Right ventricle myocardium inferior (tissue), 1 donor: ENCODE measurements around the gene SERTAD4. TPM values are rescaled to one million over a fixed set of nuclear protein-coding genes. Genes with fewer than 3 reads are reported as not detected.

Experiments
- ATAC-seq: fragments of 200-7000 bp; cut with Tn5 transposase; one replicate; pipeline ENCODE4 v1.9.1; 2020; ENCODE audit warnings: mild to moderate bottlenecking, moderate library complexity
- DNase-seq: peaks from one replicate; pipeline ENCODE4 v3.0.0; 2021; ENCODE audit errors: missing footprints
- intact Hi-C: fragments of 100-400 bp; cut with DNase I; formaldehyde crosslinking; loops from one replicate; pipeline ENCODE4 v1.11.0; 2022
- total RNA-seq: library from RNA; stranded (reverse); fragmentation: NEBNext Ultra II Directional; extraction: Animal tissue kit (Norgen Biotek cat#: 25700); gene quantifications from one replicate; pipeline ENCODE4 v1.2.1, GENCODE V29; 2021
- donor health status: DM: no; HTN: yes; CAD: no; lungs with severe emphysema.

Gene SERTAD4
- total RNA-seq, 1 donor from 2014 or later, result 5.1 TPM

DNA sequence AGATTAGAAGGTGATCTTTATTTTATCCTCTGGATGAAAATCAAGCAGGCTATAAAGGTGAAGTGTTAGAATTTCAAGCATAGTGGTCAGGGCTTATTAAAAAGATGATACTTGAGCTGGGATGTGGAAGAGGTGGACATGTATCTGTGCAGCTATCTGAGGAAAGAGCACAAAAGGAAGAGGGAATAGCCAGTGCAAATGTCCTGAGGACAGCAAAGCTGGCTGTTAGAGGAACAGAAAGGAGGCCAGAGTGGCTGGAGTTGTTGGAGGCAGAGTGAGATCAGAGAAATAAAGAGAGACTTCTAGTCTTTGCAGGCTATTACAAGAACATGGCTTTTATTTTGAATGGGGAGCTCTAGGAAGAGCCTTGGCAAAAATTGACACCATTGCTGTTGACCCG is 4.4 kb upstream of the SERTAD4 start:
- intact Hi-C loops, result no loop called here
- no peak for ATAC-seq
- no peak for DNase-seq

DNA sequence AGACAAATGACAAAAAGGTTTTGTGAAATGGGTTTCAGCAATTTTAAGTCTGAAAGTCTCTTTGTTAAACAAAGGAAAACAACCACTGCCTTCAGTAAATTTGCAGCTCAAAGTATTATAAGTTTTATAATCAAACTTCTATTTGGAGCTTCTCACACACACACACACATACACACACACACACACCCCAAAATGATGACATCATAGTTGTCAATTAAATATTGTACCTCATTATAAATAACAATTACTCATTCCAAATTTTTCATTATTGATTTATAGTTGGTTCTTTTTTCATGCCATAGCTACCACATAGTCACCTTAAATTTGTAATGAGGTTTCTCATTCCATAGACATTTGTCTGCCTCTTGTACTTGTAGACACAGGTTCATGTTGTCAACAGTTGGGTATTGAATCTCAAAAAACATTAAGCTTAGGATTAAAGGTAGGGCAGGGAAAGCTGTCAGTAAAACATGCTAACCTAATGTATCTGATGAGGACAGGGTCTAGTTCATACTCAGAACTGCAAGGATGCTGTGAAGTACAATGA is 2.4 kb upstream of the SERTAD4 start:
- ATAC-seq (no peak), DNase-seq (no peak)
- intact Hi-C loops, result loop anchor here (10.0 kb wide), 1 partner anchor 405 kb away; the partner anchor contains the start of gene UTP25

DNA sequence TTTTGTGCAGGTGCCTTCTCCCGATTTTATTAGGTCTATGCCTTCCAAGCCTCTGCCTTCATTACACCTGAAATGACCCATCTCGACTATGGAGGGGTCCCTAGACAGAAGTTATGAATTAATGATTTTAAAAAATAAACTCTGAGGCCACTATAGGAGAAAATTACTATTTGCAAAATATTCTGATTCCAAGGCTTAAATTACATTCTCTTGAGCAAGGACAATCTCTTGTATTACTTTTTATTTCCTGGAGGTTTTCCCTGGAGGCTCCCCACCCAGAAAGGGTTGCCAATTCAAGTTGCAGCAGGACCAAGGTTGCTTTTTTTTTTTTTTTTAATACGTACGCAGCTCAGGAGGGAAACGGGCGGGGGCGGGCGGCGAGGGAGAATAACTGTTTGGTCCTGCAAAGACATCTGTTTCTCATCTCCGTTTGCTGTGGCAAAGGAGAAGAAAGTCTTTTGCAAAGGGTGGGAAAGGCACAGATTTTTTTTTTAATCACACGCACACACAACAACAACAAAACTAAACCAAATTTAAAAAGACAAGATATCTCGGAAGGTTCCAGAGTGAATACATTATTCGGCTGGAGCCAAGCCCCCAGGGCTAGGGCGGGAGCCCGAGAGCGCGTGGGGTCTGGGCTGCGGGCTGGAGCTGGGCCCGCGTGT is 618 bp upstream of the SERTAD4 start:
- ATAC-seq, result peak; percentile 24
- DNase-seq, result no peak
- intact Hi-C loops, result loop anchor here (10.0 kb wide), 1 partner anchor 407 kb away; the partner anchor contains the start of gene UTP25

DNA sequence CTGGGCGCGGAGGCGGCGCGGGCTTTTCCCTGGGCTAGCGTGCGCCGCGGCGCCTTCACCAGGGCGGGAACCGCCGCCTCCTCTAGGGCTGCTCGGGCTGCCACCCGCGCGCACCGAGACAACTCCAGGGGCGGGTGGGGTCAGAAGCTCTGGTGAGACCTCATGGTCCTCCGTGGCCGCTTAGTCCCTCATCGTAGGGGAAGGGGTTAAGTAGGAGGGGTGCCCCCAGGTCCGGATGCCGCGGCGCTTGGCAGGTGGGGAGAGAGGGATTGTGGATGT is 559 bp downstream of the SERTAD4 start:
- ATAC-seq (peak; percentile 23), DNase-seq (peak; percentile 72)

DNA sequence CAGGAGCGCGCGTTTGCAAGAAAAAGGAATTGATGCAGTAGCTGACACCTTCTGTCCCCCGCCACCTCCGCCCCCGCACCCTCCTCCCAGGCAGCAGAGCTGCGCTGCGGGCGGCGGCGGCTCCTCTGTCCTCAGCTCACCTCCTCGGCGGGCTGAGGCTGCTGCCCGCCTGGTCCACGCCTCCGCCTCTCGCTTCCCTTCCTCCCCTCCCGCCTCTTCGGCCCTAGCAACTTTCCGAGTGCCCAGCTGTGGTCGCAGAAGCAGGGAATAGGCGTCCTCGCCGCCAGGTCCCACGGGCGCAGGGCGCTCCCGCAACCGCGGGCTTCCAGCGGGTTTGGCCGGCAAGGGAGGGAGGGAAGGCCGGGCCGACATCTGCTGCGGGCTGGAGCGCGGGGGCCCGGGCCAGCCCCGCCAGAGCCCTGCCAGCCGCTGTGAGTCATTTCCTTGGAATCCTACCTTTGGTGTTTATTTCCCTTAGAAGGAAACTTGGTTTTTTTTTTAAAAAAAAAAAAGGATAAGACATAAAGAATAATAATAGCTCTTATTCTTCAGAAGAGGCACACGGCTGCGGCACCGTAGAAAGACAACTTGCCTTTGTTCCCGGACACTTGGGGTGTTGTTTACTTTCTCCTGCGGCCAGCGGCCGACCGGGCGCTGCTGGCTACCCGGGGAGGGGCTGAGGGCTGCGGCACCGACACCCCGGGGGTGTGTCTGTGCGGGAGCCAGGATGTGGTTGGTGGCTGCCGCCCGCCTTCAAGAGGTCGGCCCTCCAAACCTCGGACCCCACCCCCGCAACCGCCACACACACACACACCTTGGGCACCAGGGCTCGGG is 1.1 kb downstream of the SERTAD4 start:
- ATAC-seq (peak; percentile 19), DNase-seq (peak; percentile 73)
- intact Hi-C loops, result loop anchor here (10.0 kb wide), 1 partner anchor 409 kb away; the partner anchor contains the start of gene UTP25

More for the DNA sequence above, 559 bp downstream of the SERTAD4 start:
- intact Hi-C loops, result loop anchor here (10.0 kb wide), 1 partner anchor 408 kb away; the partner anchor contains the start of gene UTP25

DNA sequence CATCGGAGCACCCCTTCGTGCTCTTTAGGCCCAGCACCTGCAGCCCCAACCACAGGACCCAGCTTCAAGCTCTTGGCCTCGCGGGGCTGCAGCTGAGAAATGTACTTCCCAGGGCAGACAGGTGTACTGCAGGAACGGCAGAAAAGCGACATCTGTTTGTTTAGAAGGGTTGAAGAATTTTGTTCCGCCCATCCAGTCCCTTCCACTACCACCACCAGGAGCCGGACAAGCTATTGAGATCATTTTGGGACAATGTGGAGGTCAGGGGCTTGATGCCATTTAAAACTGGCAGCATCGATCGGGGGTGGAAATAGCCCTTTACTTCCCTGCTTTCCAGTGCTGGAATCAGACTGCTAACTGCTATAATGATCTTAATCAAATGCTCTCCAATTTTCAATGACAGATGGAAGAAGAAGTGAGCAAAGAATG is 1.7 kb downstream of the SERTAD4 start:
- ATAC-seq, result no peak
- intact Hi-C loops, result loop anchor here (10.0 kb wide), 1 partner anchor 410 kb away; the partner anchor contains the start of gene UTP25
- DNase-seq, result no peak

DNA sequence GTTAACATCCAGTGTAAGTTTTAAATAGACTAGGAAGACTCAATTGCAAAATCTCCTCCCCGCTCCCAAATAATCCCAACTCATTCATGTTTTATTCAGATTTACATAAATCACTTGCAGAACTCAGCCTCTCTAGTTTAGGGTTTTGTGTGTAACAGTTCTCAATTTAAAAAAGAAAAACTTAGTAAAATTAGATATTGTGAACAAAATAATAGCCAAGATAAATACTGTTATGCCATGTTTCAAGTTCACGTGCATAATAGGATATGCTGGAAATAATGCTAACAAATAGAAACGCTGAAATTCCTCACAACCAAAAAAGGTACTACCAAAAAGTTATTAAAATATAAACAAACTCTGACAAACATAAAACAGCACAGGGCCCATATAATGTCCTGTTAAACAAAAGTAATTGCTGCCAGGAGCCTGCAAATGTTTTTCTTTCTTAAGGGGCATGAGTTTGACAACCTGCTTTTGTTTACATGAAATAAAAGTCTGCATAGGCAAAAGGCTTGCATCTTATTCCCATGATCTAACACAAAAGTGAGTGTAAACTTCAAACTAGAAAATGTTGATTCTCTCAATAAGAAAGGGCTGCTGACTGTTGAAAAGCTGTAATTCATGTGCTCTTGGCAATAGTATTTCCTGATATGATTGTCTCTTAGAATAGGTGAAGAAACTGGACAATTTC is 2.9 kb downstream of the SERTAD4 start:
- DNase-seq, result no peak
- no peak for ATAC-seq
- intact Hi-C loops, result loop anchor here (5.0 to 10.0 kb wide), 2 partner anchors 57 to 411 kb away; partner anchors contain the start of gene UTP25

DNA sequence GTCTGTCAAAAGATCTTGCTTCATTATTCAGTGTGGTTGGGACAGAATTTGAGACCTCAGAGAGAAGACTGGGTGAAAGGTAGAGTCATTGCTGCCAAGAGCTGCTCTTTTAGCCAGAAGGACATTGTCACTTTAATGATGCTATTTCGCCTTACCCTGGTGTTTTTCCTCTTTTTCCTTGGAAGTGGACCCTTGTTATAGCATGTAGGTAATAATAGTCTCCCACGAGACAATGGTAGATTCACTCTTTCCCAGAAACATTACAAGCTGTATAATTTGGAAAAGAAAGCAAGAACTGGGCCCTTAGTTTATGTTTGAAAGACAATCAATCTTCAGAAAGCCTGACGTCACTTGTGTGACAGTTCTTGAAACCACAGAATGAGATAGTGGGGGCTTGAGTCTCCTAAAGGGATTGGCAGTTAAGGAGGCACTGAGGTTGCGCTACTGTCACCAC is 3.8 kb downstream of the SERTAD4 start:
- no peak for DNase-seq
- peak; percentile 2 for ATAC-seq
- intact Hi-C loops, result loop anchor here (5.0 to 10.0 kb wide), 2 partner anchors 56 to 412 kb away; partner anchors contain the start of gene UTP25

DNA sequence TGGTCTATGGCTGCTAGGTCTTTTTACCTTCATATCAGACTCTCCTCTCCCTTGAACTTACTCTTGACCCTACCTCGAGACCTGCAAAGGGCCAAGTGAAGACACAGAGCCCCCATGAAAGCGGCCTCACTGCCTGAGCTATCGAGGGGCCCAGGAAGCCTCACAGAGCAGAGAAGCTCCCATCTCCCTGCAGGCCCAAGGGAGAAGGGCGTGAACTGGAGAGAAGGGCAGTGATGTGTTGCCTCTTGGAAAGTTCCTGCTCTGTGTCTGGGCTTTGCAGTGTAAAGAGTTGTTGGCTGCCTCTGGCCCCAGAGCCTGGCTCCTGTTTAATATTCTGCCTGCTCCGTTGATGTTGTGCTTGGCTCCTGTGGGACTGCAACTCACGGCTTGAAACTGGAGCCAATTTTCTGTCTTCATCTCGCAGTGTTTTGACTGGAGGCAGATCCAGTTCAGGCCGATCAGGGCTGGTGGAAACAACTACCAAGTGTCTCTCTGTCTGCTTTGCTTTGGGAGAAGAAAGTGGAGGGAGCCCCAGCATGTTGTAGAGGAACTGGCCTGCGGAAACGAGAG is 4.3 kb downstream of the SERTAD4 start:
- intact Hi-C loops, result loop anchor here (5.0 to 10.0 kb wide), 2 partner anchors 55 to 412 kb away; partner anchors contain the start of gene UTP25
- peak; percentile 91 for ATAC-seq
- no peak for DNase-seq

DNA sequence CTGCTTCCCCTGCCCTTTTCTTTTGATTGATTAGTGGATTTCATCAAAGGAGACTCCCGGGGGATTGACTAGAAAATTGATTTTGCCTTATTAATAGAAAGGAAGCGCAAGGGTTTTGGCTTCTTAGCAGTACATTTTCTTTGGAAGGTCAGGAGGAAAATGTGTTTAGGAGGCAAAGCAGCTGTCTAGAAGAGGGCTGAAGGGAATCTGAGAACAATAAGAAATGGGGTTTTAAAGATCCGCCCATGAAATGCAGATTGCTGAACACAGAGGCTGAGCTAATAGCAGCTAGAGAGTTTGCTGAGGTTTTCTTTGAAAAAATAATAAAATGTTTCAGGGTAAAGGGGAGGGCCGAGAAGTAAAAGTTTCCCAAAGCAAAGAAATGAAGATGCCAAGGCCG is 4.9 kb downstream of the SERTAD4 start:
- ATAC-seq, result no peak
- no peak for DNase-seq
- intact Hi-C loops, result loop anchor here (5.0 to 10.0 kb wide), 2 partner anchors 55 to 413 kb away; partner anchors contain the start of gene UTP25

DNA sequence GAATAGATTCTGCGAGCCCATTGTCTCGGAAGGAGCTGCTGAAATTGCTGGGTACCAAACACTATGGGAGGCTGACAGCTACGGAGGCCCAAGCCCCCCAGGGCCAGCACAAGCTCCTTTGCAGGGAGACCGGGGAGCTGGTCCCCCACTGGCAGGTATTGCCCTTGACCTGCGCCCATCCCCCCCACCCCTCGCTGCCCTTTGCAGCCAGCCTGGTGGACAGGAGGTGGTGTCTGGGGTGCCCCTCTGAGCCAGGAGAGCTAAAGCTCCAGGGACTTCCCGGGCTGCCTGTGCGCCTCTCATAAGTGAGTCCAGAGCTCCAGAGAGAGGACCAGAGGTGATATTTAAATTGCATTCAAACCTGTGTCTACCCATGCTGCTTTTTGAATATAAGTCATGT is 5.4 kb downstream of the SERTAD4 start:
- no peak for ATAC-seq
- no peak for DNase-seq
- intact Hi-C loops, result loop anchor here (5.0 to 10.0 kb wide), 2 partner anchors 54 to 413 kb away; partner anchors contain the start of gene UTP25

DNA sequence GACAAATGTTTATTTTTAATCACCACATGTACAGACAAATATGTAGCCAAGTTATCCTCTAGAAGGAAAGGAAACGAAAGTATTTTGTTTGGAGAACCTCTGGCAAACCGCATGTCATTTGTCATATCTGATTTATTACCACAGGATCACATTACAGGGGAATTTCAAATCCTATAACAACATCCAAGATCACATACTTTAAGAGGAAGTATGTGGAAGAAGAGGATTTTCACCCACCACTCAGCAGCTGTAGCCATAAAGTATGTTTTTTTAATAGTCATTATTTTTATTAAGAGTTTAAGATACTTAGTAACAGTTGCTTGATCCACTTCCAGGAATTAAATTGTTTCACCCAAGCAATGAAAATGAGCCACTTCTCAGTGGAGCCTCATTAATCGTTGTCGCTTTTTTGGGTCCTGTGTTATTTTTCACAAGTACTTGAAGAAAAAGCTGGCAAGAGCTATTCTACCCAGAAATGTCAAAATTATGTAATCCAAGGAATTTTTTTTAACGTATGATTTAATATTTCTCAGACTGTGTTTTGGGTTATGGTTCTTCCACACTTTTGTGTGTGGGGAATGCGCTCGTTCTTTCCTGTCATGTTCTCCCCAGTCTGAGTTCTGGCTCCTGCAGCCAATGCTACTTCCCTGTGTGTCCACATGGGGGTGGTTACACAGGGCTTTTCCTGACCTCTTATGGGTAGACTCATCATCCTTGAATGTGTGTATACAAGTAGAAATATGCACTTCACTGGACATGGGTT is 6.9 kb downstream of the SERTAD4 start:
- intact Hi-C loops, result loop anchor here (5.0 to 10.0 kb wide), 2 partner anchors 53 to 415 kb away; partner anchors contain the start of gene UTP25
- ATAC-seq, result no peak
- no peak for DNase-seq

DNA sequence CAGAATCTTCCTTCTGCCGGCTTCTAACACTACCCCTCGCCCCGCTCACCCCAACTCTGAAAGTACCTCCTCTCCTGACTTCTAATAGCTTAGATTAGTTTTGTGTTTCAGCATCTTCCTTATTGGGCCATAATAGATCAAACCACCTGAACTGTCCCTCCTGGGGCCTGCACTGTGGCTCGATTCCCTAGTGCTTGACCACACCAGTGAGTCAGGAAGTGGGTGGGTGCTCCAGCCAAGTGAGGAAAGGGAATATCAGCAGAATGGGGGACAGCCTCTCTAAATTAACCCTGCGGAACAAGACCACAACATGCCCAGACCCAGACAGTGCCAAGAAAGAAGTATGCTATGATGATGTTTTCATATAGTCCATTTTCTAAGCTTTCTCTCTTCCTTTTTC is 8.5 kb downstream of the SERTAD4 start:
- intact Hi-C loops, result no loop called here
- no peak for DNase-seq
- no peak for ATAC-seq

DNA sequence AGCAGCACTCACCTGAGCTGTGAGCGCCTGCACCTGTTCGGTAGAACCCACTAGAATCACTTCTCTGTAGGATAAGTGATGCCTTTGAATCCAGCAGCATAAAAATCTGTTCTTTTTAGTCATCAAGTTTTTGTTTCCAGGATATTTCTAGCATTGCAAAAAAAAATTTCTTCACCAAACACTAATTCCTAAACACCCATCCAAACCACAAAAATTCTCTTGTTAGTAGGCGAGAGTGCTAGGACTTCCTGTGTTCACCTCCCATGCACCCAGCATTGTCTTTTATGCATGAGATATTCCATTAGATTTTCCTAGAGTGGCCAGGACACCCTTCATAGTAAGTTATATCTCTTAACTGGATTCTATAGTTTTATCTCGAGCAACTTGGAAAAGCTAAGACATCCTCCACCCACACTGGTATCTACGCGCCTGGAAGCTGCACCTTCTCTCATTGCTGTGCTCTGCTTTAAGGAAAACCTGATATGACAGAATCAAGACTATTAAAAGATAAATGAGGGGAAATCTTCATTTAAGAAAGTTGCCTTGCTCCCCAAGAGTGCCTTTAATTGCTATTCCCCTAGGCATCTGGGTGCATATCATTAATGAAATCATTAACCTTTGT is 12.3 kb downstream of the SERTAD4 start:
- DNase-seq (no peak), ATAC-seq (no peak)
- intact Hi-C loops, result no loop called here

DNA sequence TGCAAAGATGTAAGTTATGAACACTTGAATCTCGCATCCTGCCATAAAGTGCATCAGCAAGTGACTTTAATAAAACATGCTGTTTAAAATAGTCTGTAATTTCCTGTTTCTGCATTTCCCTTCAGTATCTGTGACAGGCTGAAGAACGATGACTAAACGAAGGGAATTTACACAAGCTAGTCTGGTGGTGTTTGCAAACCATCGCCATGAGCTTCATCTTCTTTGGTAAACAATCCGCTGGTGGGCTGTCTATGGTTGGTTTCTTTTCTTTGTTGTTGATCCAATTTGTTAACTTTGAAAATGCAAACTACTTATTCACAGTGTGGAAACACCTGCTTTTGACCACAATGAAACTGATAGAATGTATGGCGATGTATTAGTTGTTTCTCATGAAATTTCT is 13.9 kb downstream of the SERTAD4 start:
- ATAC-seq, result no peak
- intact Hi-C loops, result no loop called here
- no peak for DNase-seq

DNA sequence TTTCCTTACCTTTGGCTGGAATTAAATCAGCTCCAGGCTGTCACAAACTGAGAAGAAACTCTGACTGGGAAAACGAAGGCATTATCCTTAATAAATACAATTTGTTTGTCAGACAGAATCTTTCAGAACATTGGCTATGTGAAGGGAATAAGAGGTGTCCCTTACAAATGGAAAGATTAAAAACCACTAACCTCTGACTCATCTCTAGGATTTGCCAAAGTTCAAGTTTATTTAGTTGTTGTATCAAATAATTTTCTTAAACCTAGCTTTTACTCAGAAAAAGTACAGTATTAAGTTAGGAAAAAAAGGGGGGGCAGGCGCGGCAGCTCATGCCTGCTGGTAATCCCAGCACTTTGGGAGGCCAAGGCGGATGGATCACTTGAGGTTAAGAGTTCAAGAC is 15.7 kb downstream of the SERTAD4 start:
- ATAC-seq, result no peak
- no peak for DNase-seq
- intact Hi-C loops, result no loop called here

DNA sequence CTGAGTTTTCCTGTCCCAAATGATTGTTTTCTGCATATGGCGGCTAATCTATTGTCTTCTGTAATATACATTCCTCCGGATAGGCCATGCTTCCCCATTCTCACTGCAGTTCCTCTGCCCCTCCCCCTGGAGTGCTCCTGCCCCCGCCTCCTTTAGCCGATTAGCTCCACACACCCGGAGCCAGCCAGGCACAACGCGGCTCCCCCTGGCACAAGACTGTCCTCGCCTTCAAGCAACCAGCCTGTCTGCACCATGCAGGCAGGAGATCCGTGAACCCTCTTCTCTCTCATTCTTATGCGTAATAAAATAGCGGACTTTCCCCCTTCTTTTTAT is 18.0 kb downstream of the SERTAD4 start:
- ATAC-seq, result peak; percentile 47
- intact Hi-C loops, result no loop called here
- no peak for DNase-seq
